ENCODE data around the gene FAM193B.

FAM193B gene

DNA sequence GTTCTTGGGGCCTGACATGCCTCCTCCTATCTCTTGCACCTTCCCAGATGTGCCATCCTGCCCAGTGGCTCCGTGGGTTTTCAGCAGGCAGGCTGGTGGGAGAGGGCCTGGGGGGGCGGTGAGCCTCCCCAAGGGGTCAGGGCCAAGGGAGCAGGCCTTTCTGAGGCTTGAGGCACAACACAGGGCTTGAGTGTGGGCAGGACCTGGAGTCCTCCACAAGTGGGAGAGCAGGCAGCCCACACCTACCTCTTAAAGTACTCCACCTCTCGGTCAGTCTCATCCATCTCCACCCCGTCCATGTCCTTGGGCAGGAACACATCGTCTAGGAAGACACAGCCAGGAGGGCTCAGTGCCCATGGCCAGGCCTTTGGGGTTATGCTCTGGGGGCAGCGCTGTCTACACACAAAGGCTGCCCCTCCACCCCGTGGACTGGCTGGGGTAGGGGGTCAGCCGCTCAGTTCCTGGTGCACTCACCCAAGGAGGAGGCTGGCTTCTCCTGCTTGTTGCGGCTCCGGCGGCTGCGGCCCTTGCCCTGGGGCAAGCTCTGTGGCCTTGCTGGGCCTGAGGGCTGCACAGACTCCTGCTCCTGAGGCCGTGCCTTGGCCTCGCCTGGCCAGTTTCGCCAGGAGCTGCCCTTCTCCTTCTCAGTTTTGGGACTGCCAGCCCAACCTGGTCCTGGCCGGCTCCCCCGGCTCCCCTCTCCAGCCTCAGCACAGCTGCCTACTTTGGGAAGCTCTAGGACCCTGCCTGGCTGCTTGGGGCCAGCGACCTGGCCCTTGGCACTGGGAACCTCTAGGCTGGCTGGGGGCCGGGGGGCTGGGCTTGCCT, 30.4 kb downstream of the FAM193B start:
- peaks cover 2% of the 10 kb centered on the region for H3K4me1 ChIP-seq (ENCODE audit: low read depth, poor library complexity, severe bottlenecking)
- H3K27ac ChIP-seq, result no peak overlapping the region
- H4K20me1 ChIP-seq (ENCODE audit: insufficient read depth), result no peaks in the 10 kb centered on the region

DNA sequence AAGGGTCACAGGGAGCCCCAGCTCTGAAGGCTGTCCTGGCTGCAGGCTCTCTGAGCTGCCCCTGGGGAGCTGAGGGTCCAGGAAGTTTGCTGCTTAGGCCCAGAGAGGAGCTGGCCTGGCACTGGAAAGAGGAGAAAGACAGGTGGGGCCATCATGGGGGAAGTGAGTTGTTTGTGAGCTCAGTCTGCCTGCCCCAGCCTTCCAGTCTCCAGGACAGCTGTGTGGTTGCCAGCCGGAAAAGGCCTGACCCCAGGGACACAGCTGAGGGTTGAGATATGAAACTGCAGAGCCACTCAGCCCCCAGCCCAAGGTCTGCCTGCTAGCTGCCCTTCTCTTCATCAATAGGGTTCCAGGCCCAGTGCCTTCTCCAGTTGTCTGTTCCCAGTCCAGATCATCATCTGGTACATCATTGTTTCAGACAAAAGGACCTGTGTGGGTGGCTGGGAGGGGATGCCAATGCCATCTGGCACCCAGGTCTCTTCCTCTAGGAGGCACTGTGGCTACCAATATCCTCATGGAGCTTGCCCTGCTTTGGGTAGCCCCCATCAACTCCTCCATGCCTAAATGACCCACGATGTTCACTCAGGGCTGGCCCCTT, 33.3 kb downstream of the FAM193B start:
- no peak overlapping the region for H2AFZ ChIP-seq (ENCODE audit: low read depth)
- no peaks in the 10 kb centered on the region for H3K27me3 ChIP-seq (ENCODE audit: insufficient read depth, low read depth)
- 0 out of 2 replicates have a peak, but pooled peaks cover 3% of the 10 kb centered on the region for H3K79me2 ChIP-seq (ENCODE audit: insufficient read depth, low read depth)
- H4K20me1 ChIP-seq (ENCODE audit: insufficient read depth), result no peaks in the 10 kb centered on the region
- TF ChIP-seq CTCF (conservative IDR thresholded peaks at IDR 0.05; ENCODE audit: low read depth, low read length), result no peak
- peaks cover 3% of the 10 kb centered on the region for H3K4me1 ChIP-seq (ENCODE audit: low read depth, poor library complexity, severe bottlenecking)
- H3K4me3 ChIP-seq (IDR thresholded peaks at IDR 0.05; ENCODE audit: insufficient read depth, low read depth, low read length), result no peak overlapping the region
- no peaks in the 10 kb centered on the region for H3K36me3 ChIP-seq (ENCODE audit: insufficient read depth)
- H3K27ac ChIP-seq, result no peak overlapping the region
- no peak overlapping the region for H3K4me2 ChIP-seq
- H3K9ac ChIP-seq, result no peak overlapping the region

More for the DNA sequence above, 30.4 kb downstream of the FAM193B start:
- no peak for TF ChIP-seq CTCF (conservative IDR thresholded peaks at IDR 0.05; ENCODE audit: low read depth, low read length)
- Histone ChIP-seq H3K27me3 (ENCODE audit: insufficient read depth, low read depth) (no peaks in the 10 kb centered on the region), H3K9ac (no peak overlapping the region), H3K4me3 (IDR thresholded peaks at IDR 0.05; ENCODE audit: insufficient read depth, low read depth, low read length) (no peak overlapping the region), H2AFZ (ENCODE audit: low read depth) (no peak overlapping the region), H3K36me3 (ENCODE audit: insufficient read depth) (no peaks in the 10 kb centered on the region), H3K4me2 (no peak overlapping the region), H3K79me2 (ENCODE audit: insufficient read depth, low read depth) (no peaks in the 10 kb centered on the region)

- no peaks in the 10 kb centered on the region for H4K20me1 ChIP-seq (ENCODE audit: insufficient read depth)
- H3K36me3 ChIP-seq (ENCODE audit: insufficient read depth), result no peaks in the 10 kb centered on the region
- H2AFZ ChIP-seq (ENCODE audit: low read depth), result no peak overlapping the region
- H3K9ac ChIP-seq, result no peak overlapping the region
- 0 out of 2 replicates have a peak, but pooled peaks cover 8% of the 10 kb centered on the region for H3K79me2 ChIP-seq (ENCODE audit: insufficient read depth, low read depth)
- no peak overlapping the region for H3K27ac ChIP-seq
- no peaks in the 10 kb centered on the region for H3K27me3 ChIP-seq (ENCODE audit: insufficient read depth, low read depth)
- no peak overlapping the region for H3K4me2 ChIP-seq
- peaks cover 3% of the 10 kb centered on the region for H3K4me1 ChIP-seq (ENCODE audit: low read depth, poor library complexity, severe bottlenecking)
- TF ChIP-seq CTCF (conservative IDR thresholded peaks at IDR 0.05; ENCODE audit: low read depth, low read length), result no peak
- no peak overlapping the region for H3K4me3 ChIP-seq (IDR thresholded peaks at IDR 0.05; ENCODE audit: insufficient read depth, low read depth, low read length)
Measured at GRCh38 chr5:177520271-177520670, 34.1 kb downstream of the FAM193B start.

DNA sequence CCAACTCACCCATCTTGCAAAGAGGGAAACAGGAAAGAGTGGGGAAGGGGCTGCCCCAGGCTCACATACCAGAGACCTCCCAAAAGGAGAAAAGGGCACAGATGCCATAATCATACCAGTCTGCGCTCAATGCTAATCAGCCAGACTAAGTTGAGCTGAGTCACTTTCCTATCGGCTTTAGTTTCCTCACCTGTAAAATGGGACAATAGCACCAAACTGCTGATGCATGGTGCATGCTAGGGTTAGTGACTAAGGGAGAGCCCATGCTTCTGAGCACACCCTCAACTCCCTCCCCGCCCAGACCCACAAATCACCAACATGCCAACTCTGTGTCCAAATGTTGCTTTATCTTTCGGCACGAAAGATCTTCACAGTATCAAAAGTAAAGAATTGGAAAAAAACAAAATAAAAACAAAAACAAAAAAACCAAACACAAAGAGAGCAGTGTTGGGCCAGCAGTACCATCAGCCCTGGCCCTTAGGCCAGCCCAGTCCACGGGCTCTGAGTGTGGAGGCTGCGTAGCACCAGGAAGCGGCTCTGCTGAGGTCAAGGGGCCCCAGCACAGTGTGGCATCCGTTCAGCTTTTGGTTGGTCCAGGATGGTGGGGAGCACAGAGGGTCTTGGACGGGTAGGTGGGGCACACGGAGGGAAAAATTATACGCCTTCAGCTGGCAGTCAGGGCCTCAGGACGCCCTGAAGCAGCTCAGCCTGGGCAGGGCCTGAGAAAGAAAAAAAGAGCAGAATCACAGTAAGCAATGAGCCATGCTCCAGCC, 34.7 kb downstream of the FAM193B start:
- no peaks in the 10 kb centered on the region for H3K27me3 ChIP-seq (ENCODE audit: insufficient read depth, low read depth)
- H3K4me1 ChIP-seq (ENCODE audit: low read depth, poor library complexity, severe bottlenecking), result peaks cover 3% of the 10 kb centered on the region
- no peak overlapping the region for H3K27ac ChIP-seq
- no peak overlapping the region for H3K4me3 ChIP-seq (IDR thresholded peaks at IDR 0.05; ENCODE audit: insufficient read depth, low read depth, low read length)
- H2AFZ ChIP-seq (ENCODE audit: low read depth), result no peak overlapping the region
- no peak for TF ChIP-seq CTCF (conservative IDR thresholded peaks at IDR 0.05; ENCODE audit: low read depth, low read length)
- 0 out of 2 replicates have a peak, but pooled peaks cover 8% of the 10 kb centered on the region for H3K79me2 ChIP-seq (ENCODE audit: insufficient read depth, low read depth)
- no peaks in the 10 kb centered on the region for H4K20me1 ChIP-seq (ENCODE audit: insufficient read depth)
- no peak overlapping the region for H3K9ac ChIP-seq
- H3K4me2 ChIP-seq, result no peak overlapping the region
- no peaks in the 10 kb centered on the region for H3K36me3 ChIP-seq (ENCODE audit: insufficient read depth)

Measured in KMS-11 (cell line).